DOHH2 (cell line): ENCODE data around the gene NSUN3.

Source experiments
- H3F3A ChIP-seq: fragments of 200-600 bp; sonication (generic), shearing (Covaris generic); 2 replicates; pipeline ENCODE4 v1.6.0; 2016; ENCODE audit warnings: antibody characterized with exemption, mild to moderate bottlenecking; ENCODE audit not compliant: control insufficient read depth, insufficient read depth
- H3K27ac ChIP-seq: fragments of 200-600 bp; sonication (generic); 2 replicates; pipeline ENCODE4 v1.5.1; 2014; ENCODE audit warnings: low read depth, mild to moderate bottlenecking, low read length, moderate library complexity
- H3K27me3 ChIP-seq: fragments of 200-600 bp; sonication (generic); 2 replicates; pipeline ENCODE4 v1.6.1; 2014; ENCODE audit warnings: mild to moderate bottlenecking, low read length, mixed read lengths; ENCODE audit not compliant: control insufficient read depth
- H3K36me3 ChIP-seq: fragments of 200-600 bp; sonication (generic); 2 replicates; pipeline ENCODE4 v1.6.1; 2014; ENCODE audit warnings: mild to moderate bottlenecking, low read length, moderate library complexity, mixed read lengths; ENCODE audit not compliant: control insufficient read depth
- H3K4me1 ChIP-seq: fragments of 200-600 bp; sonication (generic); 2 replicates; pipeline ENCODE4 v1.6.1; 2014; ENCODE audit warnings: mild to moderate bottlenecking, low read length, mixed read lengths; ENCODE audit not compliant: control insufficient read depth
- H3K4me2 ChIP-seq: fragments of 200-600 bp; sonication (generic); 2 replicates; pipeline ENCODE4 v1.6.0; 2014; ENCODE audit warnings: mild to moderate bottlenecking, low read length, moderate library complexity
- H3K4me3 ChIP-seq: fragments of 200-600 bp; sonication (generic); 2 replicates; pipeline ENCODE4 v1.5.1; 2014; ENCODE audit warnings: mild to moderate bottlenecking, low read length, mixed read lengths
- H3K79me2 ChIP-seq: fragments of 200-600 bp; sonication (generic); 2 replicates; pipeline ENCODE4 v1.6.1; 2014; ENCODE audit warnings: mild to moderate bottlenecking, low read length, mixed read lengths; ENCODE audit not compliant: control insufficient read depth
- H3K9me2 ChIP-seq: fragments of 200-600 bp; sonication (generic); replicated peaks from 2 replicates; pipeline ENCODE4 v1.6.1; 2014; ENCODE audit warnings: mild to moderate bottlenecking, low read length, mixed read lengths; ENCODE audit not compliant: control insufficient read depth
- H3K9me3 ChIP-seq: fragments of 200-600 bp; sonication (generic); 2 replicates; pipeline ENCODE4 v1.6.1; 2014; ENCODE audit warnings: antibody characterized with exemption, low read length, mixed read lengths; ENCODE audit not compliant: control insufficient read depth, insufficient read depth
- H4K20me1 ChIP-seq: fragments of 200-600 bp; sonication (generic); 2 replicates; pipeline ENCODE4 v1.6.0; 2014; ENCODE audit warnings: low read depth, mild to moderate bottlenecking, antibody characterized with exemption, low read length, moderate library complexity; ENCODE audit not compliant: control insufficient read depth, insufficient read depth
- EZH2phosphoT487 ChIP-seq: fragments of 200-600 bp; sonication (generic); IDR thresholded peaks from 2 replicates; pipeline ENCODE4 v1.6.1; 2017; ENCODE audit warnings: borderline replicate concordance, mild to moderate bottlenecking, antibody characterized with exemption, low read length, moderate library complexity, mixed read lengths
- TF ChIP-seq, protein P1 (sequence below): fragments of 200-600 bp; sonication (generic); IDR thresholded peaks from one replicate; pipeline ENCODE4 v1.5.1; 2014; ENCODE audit warnings: antibody characterized with exemption, mild to moderate bottlenecking, low read depth, low read length; ENCODE audit not compliant: poor library complexity, severe bottlenecking

The NSUN3 gene

GRCh38 chr3:94065122-94065521, 2.3 kb downstream of the NSUN3 start:
- Histone ChIP-seq H3K79me2 (peaks cover 58% of the 10 kb centered on the region), H3K27me3 (no peaks in the 10 kb centered on the region), H3F3A (0 out of 2 replicates have a peak, but pooled peaks cover 2% of the 10 kb centered on the region), H3K9me2 (no peaks in the 10 kb centered on the region), H3K36me3 (peaks cover 42% of the 10 kb centered on the region), H4K20me1 (no peaks in the 10 kb centered on the region), H3K4me2 (peak overlapping the region; percentile 68), H3K27ac (no peak overlapping the region), H3K9me3 (no peaks in the 10 kb centered on the region; the same call in 1 of the 2 replicates), H3K4me3 (no peak overlapping the region), H3K4me1 (peaks cover 36% of the 10 kb centered on the region)
- no peak for TF ChIP-seq EZH2phosphoT487
- TF ChIP-seq, protein P1, sequence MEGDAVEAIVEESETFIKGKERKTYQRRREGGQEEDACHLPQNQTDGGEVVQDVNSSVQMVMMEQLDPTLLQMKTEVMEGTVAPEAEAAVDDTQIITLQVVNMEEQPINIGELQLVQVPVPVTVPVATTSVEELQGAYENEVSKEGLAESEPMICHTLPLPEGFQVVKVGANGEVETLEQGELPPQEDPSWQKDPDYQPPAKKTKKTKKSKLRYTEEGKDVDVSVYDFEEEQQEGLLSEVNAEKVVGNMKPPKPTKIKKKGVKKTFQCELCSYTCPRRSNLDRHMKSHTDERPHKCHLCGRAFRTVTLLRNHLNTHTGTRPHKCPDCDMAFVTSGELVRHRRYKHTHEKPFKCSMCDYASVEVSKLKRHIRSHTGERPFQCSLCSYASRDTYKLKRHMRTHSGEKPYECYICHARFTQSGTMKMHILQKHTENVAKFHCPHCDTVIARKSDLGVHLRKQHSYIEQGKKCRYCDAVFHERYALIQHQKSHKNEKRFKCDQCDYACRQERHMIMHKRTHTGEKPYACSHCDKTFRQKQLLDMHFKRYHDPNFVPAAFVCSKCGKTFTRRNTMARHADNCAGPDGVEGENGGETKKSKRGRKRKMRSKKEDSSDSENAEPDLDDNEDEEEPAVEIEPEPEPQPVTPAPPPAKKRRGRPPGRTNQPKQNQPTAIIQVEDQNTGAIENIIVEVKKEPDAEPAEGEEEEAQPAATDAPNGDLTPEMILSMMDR, result no peak

DNA sequence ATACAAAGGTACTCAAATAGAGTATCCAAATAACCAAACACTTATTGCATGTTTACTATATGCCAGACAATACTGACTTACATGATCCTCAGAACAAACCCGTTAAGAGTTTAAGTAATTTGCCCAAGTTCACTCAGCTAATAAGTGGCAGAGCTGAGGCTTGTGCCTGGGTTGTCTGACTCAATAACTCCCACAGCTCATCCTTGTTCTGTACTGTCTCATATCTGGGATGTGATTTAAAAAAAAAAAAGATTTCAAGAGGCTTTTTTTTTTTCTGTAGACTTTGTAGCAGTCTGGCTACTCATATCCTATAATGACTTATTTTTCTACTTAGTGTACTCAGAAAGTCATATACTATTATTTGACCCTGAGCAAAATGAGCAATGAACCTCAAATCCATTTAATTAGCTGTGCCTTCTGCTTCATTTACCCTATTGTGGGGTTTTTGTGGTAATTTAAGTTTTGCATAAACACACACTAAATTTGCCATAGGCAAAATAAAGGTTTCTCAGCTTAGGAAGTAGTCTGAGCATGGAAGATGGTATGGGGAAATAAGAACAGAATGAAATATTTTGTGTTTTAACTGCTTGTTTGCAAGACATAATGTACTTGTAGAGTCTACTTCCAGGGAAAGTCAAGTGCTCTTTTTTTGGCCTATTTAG, 3.1 kb downstream of the NSUN3 start:
- Histone ChIP-seq H3K79me2 (peaks cover 57% of the 10 kb centered on the region), H3K4me3 (peak overlapping the region; percentile 18; the same call in 1 of the 2 replicates), H3K4me1 (peaks cover 36% of the 10 kb centered on the region), H3K9me2 (no peaks in the 10 kb centered on the region), H4K20me1 (no peaks in the 10 kb centered on the region), H3K27me3 (no peaks in the 10 kb centered on the region), H3K4me2 (peak overlapping the region; percentile 68), H3K9me3 (no peaks in the 10 kb centered on the region; the same call in 1 of the 2 replicates), H3K27ac (no peak overlapping the region), H3F3A (0 out of 2 replicates have a peak, but pooled peaks cover 2% of the 10 kb centered on the region), H3K36me3 (peaks cover 36% of the 10 kb centered on the region)
- TF ChIP-seq, protein P1, result no peak
- TF ChIP-seq EZH2phosphoT487, result no peak

DNA sequence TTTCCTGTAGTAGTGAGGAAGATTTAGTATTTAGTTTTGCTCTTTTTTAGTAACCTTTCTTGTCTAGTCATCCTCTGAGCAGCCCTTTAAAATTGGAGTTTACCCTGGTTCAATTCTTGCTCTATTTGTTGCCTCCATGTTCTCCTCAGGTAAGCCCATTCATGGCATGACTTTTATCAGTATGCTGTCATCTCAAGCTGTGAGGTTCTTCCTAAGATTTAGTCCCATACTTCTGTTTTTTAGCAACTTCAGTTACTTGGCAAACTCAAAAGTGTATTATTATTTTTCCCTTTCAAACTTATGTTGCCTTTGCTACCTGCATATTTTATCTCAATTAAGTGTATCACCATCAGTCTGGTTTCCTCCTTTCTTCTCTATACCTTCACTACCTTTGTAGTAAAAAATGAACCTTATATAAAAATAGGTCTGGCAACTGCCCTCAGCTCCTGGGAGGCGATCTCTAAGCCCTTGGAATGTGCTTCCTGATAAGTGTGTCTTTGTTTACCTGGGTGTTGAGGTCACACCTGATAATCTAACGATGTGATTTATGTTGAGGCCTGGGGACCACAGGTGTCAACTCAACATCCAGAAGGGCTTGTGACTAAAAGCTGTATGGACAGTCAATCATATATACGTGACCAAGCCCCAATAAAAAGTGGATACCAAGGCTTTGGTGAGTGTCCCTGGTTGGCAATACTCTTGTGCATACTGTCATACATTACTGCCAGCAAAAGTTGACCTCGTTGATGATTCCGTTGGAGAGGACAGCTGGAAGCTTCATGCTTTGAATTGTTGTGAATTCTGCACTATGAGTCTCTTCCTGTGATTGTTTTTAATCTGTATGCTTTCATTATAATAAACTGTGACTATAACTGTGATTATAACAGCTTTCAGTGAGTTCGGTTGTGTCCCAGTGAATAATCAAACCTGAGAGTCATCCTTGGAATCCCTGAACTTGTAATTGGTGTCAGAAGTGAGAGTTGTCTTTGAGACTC, 3.9 kb downstream of the NSUN3 start:
- Histone ChIP-seq H3K9me2 (no peaks in the 10 kb centered on the region), H3K36me3 (peaks cover 32% of the 10 kb centered on the region), H3K27me3 (no peaks in the 10 kb centered on the region), H3F3A (0 out of 2 replicates have a peak, but pooled peaks cover 2% of the 10 kb centered on the region), H3K4me1 (peaks cover 33% of the 10 kb centered on the region), H3K27ac (no peak overlapping the region), H3K4me3 (no peak overlapping the region), H4K20me1 (no peaks in the 10 kb centered on the region), H3K79me2 (peaks cover 50% of the 10 kb centered on the region), H3K4me2 (no peak overlapping the region), H3K9me3 (no peaks in the 10 kb centered on the region; the same call in 1 of the 2 replicates)
- no peak for TF ChIP-seq EZH2phosphoT487
- TF ChIP-seq, protein P1, result no peak
